WERI-Rb-1 (cell line): ENCODE measurements around the gene SCML1.

Source experiments
- DNase-seq: peaks from one replicate; pipeline ENCODE4 v3.0.0-alpha.2; 2020
- H3K27ac ChIP-seq: fragments of 250-450 bp; sonication (Bioruptor Pico); 2 replicates; pipeline ENCODE4 v1.5.1; 2020; ENCODE audit warnings: mild to moderate bottlenecking, moderate library complexity
- H3K27me3 ChIP-seq: fragments of 250-450 bp; sonication (Bioruptor Pico); 2 replicates; pipeline ENCODE4 v1.5.1; 2021; ENCODE audit warnings: mild to moderate bottlenecking, low read depth, moderate library complexity; ENCODE audit not compliant: insufficient read depth, severe bottlenecking
- H3K36me3 ChIP-seq: fragments of 250-450 bp; sonication (Bioruptor Pico); 2 replicates; pipeline ENCODE4 v1.5.1; 2020; ENCODE audit warnings: mild to moderate bottlenecking, moderate library complexity
- H3K4me3 ChIP-seq: 2 replicates; pipeline ENCODE4 v1.5.1; 2011; ENCODE audit warnings: low read depth, mild to moderate bottlenecking, control low read depth, low read length
- H3K9me3 ChIP-seq: fragments of 250-450 bp; sonication (Bioruptor Pico); 2 replicates; pipeline ENCODE4 v1.5.1; 2021; ENCODE audit warnings: mild to moderate bottlenecking, moderate library complexity; ENCODE audit not compliant: severe bottlenecking
- CTCF ChIP-seq: IDR thresholded peaks from 2 replicates; pipeline ENCODE4 v1.5.1; 2011; ENCODE audit warnings: low read depth, mild to moderate bottlenecking, control low read depth, inconsistent platforms, low read length

The SCML1 gene

GRCh38 chrX:17713288-17713687 lies 24.0 kb upstream of the SCML1 start:
- H3K27me3 ChIP-seq: peaks cover 6% of the 10 kb centered on the region
- DNase-seq: no peak
- no peaks in the 10 kb centered on the region for H3K9me3 ChIP-seq
- TF ChIP-seq CTCF: no peak
- H3K36me3 ChIP-seq: no peaks in the 10 kb centered on the region
- H3K27ac ChIP-seq: no peak overlapping the region
- H3K4me3 ChIP-seq: no peak overlapping the region

- H3K36me3 ChIP-seq: no peaks in the 10 kb centered on the region
- DNase-seq: no peak
- no peaks in the 10 kb centered on the region for H3K9me3 ChIP-seq
- H3K27me3 ChIP-seq: peaks cover 5% of the 10 kb centered on the region
- H3K27ac ChIP-seq: no peak overlapping the region
- no peak for TF ChIP-seq CTCF
- H3K4me3 ChIP-seq: no peak overlapping the region
Observed at GRCh38 chrX:17718649-17719165, 18.6 kb upstream of the SCML1 start.

- H3K4me3 ChIP-seq: no peak overlapping the region
- no peaks in the 10 kb centered on the region for H3K36me3 ChIP-seq
- H3K27me3 ChIP-seq: peaks cover 3% of the 10 kb centered on the region
- no peak overlapping the region for H3K27ac ChIP-seq
- no peak for TF ChIP-seq CTCF
- H3K9me3 ChIP-seq: no peaks in the 10 kb centered on the region
- DNase-seq: no peak
Observed at GRCh38 chrX:17719711-17720110, 17.6 kb upstream of the SCML1 start.

- Histone ChIP-seq H3K27me3 (peaks cover 3% of the 10 kb centered on the region), H3K36me3 (no peaks in the 10 kb centered on the region), H3K4me3 (no peak overlapping the region), H3K9me3 (no peaks in the 10 kb centered on the region), H3K27ac (no peak overlapping the region)
- TF ChIP-seq CTCF: no peak
- DNase-seq: no peak
Observed at GRCh38 chrX:17721715-17722114, 15.6 kb upstream of the SCML1 start.

- H3K27me3 ChIP-seq: peaks cover 3% of the 10 kb centered on the region
Observed at GRCh38 chrX:17725181-17725580, 12.1 kb upstream of the SCML1 start.

More at GRCh38 chrX:17725181-17725580, 12.1 kb upstream of the SCML1 start:
- Histone ChIP-seq H3K27ac (no peak overlapping the region), H3K4me3 (no peak overlapping the region), H3K9me3 (no peaks in the 10 kb centered on the region), H3K36me3 (no peaks in the 10 kb centered on the region)
- TF ChIP-seq CTCF: no peak
- DNase-seq: no peak
